GM23338 (cell line): ENCODE data around the gene S100A16. TPM values are rescaled to one million over a fixed set of nuclear protein-coding genes. Genes with fewer than 3 reads are reported as not detected.
A peak's percentile ranks its signal among the peaks of the same experiment; 100 is the strongest.

Experiments
- ATAC-seq: fragments of 200-7000 bp; cut with Tn5 transposase; 3 replicates; pipeline ENCODE4 v1.9.1; 2020
- DNase-seq: peaks from one replicate; pipeline ENCODE4 v3.0.0-alpha.2; 2015; ENCODE audit warnings: low spot score
- H2AFZ ChIP-seq: fragments of 200-600 bp; sonication (generic); 2 replicates; pipeline ENCODE4 v1.8.0; 2016; ENCODE audit warnings: antibody characterized with exemption, mild to moderate bottlenecking, moderate library complexity
- H3F3A ChIP-seq: fragments of 200-600 bp; sonication (generic); replicated peaks from 2 replicates; pipeline ENCODE4 v1.8.0; 2017; ENCODE audit warnings: antibody characterized with exemption, mixed run types, low read depth
- H3K27ac ChIP-seq: fragments of 200-600 bp; sonication (generic); 2 replicates; pipeline ENCODE4 v1.6.1; 2016; ENCODE audit warnings: low read depth
- H3K27me3 ChIP-seq: fragments of 200-600 bp; sonication (generic); 2 replicates; pipeline ENCODE4 v1.8.0; 2016; ENCODE audit warnings: mild to moderate bottlenecking, mixed run types, moderate library complexity; ENCODE audit not compliant: insufficient read depth
- H3K36me3 ChIP-seq: fragments of 200-600 bp; sonication (generic); 2 replicates; pipeline ENCODE4 v1.8.0; 2016; ENCODE audit warnings: mild to moderate bottlenecking; ENCODE audit not compliant: insufficient read depth
- H3K4me1 ChIP-seq: fragments of 200-600 bp; sonication (generic); 2 replicates; pipeline ENCODE4 v1.8.0; 2016; ENCODE audit warnings: mild to moderate bottlenecking, moderate library complexity; ENCODE audit not compliant: insufficient read depth
- H3K4me2 ChIP-seq: fragments of 200-600 bp; sonication (generic); 2 replicates; pipeline ENCODE4 v1.7.1; 2017; ENCODE audit warnings: mixed run types
- H3K4me3 ChIP-seq: fragments of 200-600 bp; sonication (generic); 2 replicates; pipeline ENCODE4 v1.6.1; 2016; ENCODE audit warnings: mixed run types
- H3K79me2 ChIP-seq: fragments of 200-600 bp; sonication (generic); replicated peaks from 2 replicates; pipeline ENCODE4 v1.8.0; 2017; ENCODE audit warnings: mild to moderate bottlenecking; ENCODE audit not compliant: insufficient read depth
- H3K9me2 ChIP-seq: fragments of 200-600 bp; sonication (generic); 2 replicates; pipeline ENCODE4 v1.8.0; 2017; ENCODE audit not compliant: insufficient read depth
- H4K20me1 ChIP-seq: fragments of 200-600 bp; sonication (generic); replicated peaks from 2 replicates; pipeline ENCODE4 v1.8.0; 2017; ENCODE audit warnings: mild to moderate bottlenecking; ENCODE audit not compliant: insufficient read depth
- H3K27ac Mint-ChIP-seq: 2 replicates; pipeline ENCODE4 v1.8.0; 2020; ENCODE audit warnings: inconsistent platforms, mild to moderate bottlenecking, moderate library complexity, mixed read lengths
- H3K27me3 Mint-ChIP-seq: 3 replicates; pipeline ENCODE4 v1.8.0; 2022; ENCODE audit warnings: low read depth, mild to moderate bottlenecking, moderate library complexity, mixed read lengths, inconsistent platforms; ENCODE audit not compliant: insufficient read depth, poor library complexity
- H3K36me3 Mint-ChIP-seq: 3 replicates; pipeline ENCODE4 v1.8.0; 2021; ENCODE audit warnings: low read depth, mild to moderate bottlenecking, inconsistent platforms, moderate library complexity, mixed read lengths
- H3K4me1 Mint-ChIP-seq: 3 replicates; pipeline ENCODE4 v1.8.0; 2020; ENCODE audit warnings: mild to moderate bottlenecking, inconsistent platforms, mixed read lengths
- H3K4me3 Mint-ChIP-seq: 3 replicates; pipeline ENCODE4 v1.8.0; 2021; ENCODE audit warnings: moderate library complexity, mild to moderate bottlenecking, inconsistent platforms, mixed read lengths
- H3K9me3 Mint-ChIP-seq: 3 replicates; pipeline ENCODE4 v1.8.0; 2020; ENCODE audit warnings: moderate library complexity, mild to moderate bottlenecking, inconsistent platforms, mixed read lengths
- CREB1 ChIP-seq: fragments of 250-450 bp; sonication (Bioruptor Pico); IDR thresholded peaks from 2 replicates; pipeline ENCODE4 v1.5.0; 2020; ENCODE audit warnings: low read depth, mild to moderate bottlenecking, moderate library complexity
- EZH2 ChIP-seq: fragments of 200-600 bp; sonication (generic); IDR thresholded peaks from one replicate; pipeline ENCODE4 v1.8.0; 2017; ENCODE audit warnings: antibody characterized with exemption, mild to moderate bottlenecking, low read depth; ENCODE audit not compliant: unreplicated experiment
- EZH2phosphoT487 ChIP-seq: fragments of 200-600 bp; sonication (generic); IDR thresholded peaks from one replicate; pipeline ENCODE4 v1.8.1; 2018; ENCODE audit warnings: antibody characterized with exemption; ENCODE audit not compliant: unreplicated experiment
- JUNB ChIP-seq: IDR thresholded peaks from one replicate; pipeline ENCODE4 v1.6.1; 2016; ENCODE audit warnings: antibody characterized with exemption; ENCODE audit not compliant: unreplicated experiment
- NANOG ChIP-seq: IDR thresholded peaks from 2 replicates; pipeline ENCODE4 v1.6.1; 2016; ENCODE audit warnings: antibody characterized with exemption, borderline replicate concordance
- POLR2AphosphoS5 ChIP-seq: IDR thresholded peaks from 2 replicates; pipeline ENCODE4 v1.6.1; 2016; ENCODE audit warnings: antibody characterized with exemption, low read depth
- STAT1 ChIP-seq: IDR thresholded peaks from one replicate; pipeline ENCODE4 v1.6.1; 2016; ENCODE audit warnings: antibody characterized with exemption; ENCODE audit not compliant: unreplicated experiment
- ZNF114 ChIP-seq: fragments of 250-450 bp; sonication (Bioruptor Pico); IDR thresholded peaks from 2 replicates; pipeline ENCODE4 v1.5.0; 2020; ENCODE audit warnings: mild to moderate bottlenecking, moderate library complexity
- ZNF331 ChIP-seq: fragments of 250-450 bp; sonication (Bioruptor Pico); IDR thresholded peaks from 2 replicates; pipeline ENCODE4 v1.5.0; 2020; ENCODE audit warnings: low read depth, mild to moderate bottlenecking, moderate library complexity
- polyA plus RNA-seq: library from polyadenylated mRNA; unstranded; fragments of >200 nt; fragmentation: Nextera tagmentation; extraction: Ambion mirVana; gene quantifications from 2 replicates; pipeline ENCODE4 v1.2.1, GENCODE V29; 2016
- total RNA-seq: library from RNA; depleted of rRNA; stranded (reverse); fragments of >200 nt; shearing (Covaris generic); gene quantifications from 2 replicates; pipeline ENCODE4 v1.2.3, GENCODE V29; 2014
- TF ChIP-seq, protein P1 (sequence below): IDR thresholded peaks from 2 replicates; pipeline ENCODE4 v1.6.1; 2016; ENCODE audit warnings: antibody characterized with exemption
- TF ChIP-seq, protein P2 (sequence below): fragments of 250-450 bp; sonication (Bioruptor Pico); IDR thresholded peaks from 2 replicates; pipeline ENCODE4 v1.5.0; 2020; ENCODE audit warnings: mild to moderate bottlenecking, moderate library complexity
- TF ChIP-seq, protein P3 (sequence below), 2 experiments: fragments of 200-600 bp in 1 of 2; sonication (generic) in 1 of 2; conservative IDR thresholded peaks; 2 replicates each; pipeline versions ENCODE4 v1.5.1 to v1.6.1; 2016 to 2017; ENCODE audit warnings: antibody characterized with exemption in 2 of 2, low read depth in 2 of 2, mild to moderate bottlenecking in 2 of 2, moderate library complexity in 1 of 2

Gene S100A16
- total and polyA plus RNA-seq, 2 experiments from 2014 or later = 13.0 to 20.4 TPM

DNA sequence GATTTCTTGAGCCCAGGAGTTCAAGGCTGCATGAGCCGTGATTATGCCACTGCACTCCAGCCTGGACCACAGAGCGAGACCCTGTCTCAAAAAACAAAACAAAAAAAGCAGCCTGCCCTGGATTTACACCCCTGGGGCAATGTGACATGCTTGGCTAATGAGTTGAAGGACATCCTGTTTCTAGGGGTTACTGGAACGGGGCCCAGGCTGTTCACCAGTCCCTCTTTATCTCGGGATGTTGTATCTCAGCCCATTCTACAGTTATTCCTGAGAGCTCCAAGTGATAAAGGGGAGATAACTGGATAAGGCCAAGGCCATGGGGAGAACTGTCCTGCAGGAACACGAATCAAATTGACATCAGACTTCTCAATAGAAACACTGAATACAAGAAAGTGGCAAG, 25.6 kb downstream of the S100A16 start (continued):
- TF ChIP-seq, protein P1, sequence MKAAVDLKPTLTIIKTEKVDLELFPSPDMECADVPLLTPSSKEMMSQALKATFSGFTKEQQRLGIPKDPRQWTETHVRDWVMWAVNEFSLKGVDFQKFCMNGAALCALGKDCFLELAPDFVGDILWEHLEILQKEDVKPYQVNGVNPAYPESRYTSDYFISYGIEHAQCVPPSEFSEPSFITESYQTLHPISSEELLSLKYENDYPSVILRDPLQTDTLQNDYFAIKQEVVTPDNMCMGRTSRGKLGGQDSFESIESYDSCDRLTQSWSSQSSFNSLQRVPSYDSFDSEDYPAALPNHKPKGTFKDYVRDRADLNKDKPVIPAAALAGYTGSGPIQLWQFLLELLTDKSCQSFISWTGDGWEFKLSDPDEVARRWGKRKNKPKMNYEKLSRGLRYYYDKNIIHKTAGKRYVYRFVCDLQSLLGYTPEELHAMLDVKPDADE = no peak
- TF ChIP-seq STAT1 = no peak
- TF ChIP-seq ZNF114 (CRISPR knock-in tag) = no peak

DNA sequence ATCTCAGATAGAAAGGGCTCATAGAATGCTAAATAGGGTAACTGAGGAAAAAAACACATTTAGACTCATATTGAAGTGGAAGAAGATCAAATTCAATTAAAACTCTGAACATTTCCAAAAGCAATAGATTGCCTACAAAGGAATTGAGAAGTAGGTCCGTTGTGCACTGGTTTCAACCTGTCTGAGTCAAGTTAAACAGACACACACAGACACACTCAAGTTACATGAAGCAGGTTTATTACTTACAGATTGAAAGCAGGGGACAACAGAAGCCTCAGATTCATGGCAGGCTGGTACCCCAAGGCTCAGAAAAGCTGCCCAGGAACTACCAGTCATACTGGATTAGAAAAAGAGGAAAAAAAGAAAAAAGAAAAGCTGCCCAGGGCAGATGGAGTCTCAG, 26.6 kb downstream of the S100A16 start:
- DNase-seq (no peak), ATAC-seq (no peak)
- Mint-ChIP-seq H3K4me1 (peaks cover 8% of the 10 kb centered on the region; the same call in 2 of the 3 replicates), H3K9me3 (no peaks in the 10 kb centered on the region), H3K36me3 (no peaks in the 10 kb centered on the region), H3K27ac (no peak overlapping the region), H3K4me3 (no peak overlapping the region), H3K27me3 (peaks cover 9% of the 10 kb centered on the region)
- H3K27ac ChIP-seq = no peak overlapping the region
- H3K36me3 ChIP-seq = no peaks in the 10 kb centered on the region
- no peaks in the 10 kb centered on the region for H3K9me2 ChIP-seq
- 0 out of 2 replicates have a peak overlapping the region, but pooled peaks have one; percentile 32 for H2AFZ ChIP-seq
- peaks cover 6% of the 10 kb centered on the region; the same call in 1 of the 2 replicates for H3K4me1 ChIP-seq
- no peaks in the 10 kb centered on the region for H3K27me3 ChIP-seq
- no peaks in the 10 kb centered on the region for H3F3A ChIP-seq
- no peak overlapping the region for H3K4me2 ChIP-seq
- TF ChIP-seq, protein P2, sequence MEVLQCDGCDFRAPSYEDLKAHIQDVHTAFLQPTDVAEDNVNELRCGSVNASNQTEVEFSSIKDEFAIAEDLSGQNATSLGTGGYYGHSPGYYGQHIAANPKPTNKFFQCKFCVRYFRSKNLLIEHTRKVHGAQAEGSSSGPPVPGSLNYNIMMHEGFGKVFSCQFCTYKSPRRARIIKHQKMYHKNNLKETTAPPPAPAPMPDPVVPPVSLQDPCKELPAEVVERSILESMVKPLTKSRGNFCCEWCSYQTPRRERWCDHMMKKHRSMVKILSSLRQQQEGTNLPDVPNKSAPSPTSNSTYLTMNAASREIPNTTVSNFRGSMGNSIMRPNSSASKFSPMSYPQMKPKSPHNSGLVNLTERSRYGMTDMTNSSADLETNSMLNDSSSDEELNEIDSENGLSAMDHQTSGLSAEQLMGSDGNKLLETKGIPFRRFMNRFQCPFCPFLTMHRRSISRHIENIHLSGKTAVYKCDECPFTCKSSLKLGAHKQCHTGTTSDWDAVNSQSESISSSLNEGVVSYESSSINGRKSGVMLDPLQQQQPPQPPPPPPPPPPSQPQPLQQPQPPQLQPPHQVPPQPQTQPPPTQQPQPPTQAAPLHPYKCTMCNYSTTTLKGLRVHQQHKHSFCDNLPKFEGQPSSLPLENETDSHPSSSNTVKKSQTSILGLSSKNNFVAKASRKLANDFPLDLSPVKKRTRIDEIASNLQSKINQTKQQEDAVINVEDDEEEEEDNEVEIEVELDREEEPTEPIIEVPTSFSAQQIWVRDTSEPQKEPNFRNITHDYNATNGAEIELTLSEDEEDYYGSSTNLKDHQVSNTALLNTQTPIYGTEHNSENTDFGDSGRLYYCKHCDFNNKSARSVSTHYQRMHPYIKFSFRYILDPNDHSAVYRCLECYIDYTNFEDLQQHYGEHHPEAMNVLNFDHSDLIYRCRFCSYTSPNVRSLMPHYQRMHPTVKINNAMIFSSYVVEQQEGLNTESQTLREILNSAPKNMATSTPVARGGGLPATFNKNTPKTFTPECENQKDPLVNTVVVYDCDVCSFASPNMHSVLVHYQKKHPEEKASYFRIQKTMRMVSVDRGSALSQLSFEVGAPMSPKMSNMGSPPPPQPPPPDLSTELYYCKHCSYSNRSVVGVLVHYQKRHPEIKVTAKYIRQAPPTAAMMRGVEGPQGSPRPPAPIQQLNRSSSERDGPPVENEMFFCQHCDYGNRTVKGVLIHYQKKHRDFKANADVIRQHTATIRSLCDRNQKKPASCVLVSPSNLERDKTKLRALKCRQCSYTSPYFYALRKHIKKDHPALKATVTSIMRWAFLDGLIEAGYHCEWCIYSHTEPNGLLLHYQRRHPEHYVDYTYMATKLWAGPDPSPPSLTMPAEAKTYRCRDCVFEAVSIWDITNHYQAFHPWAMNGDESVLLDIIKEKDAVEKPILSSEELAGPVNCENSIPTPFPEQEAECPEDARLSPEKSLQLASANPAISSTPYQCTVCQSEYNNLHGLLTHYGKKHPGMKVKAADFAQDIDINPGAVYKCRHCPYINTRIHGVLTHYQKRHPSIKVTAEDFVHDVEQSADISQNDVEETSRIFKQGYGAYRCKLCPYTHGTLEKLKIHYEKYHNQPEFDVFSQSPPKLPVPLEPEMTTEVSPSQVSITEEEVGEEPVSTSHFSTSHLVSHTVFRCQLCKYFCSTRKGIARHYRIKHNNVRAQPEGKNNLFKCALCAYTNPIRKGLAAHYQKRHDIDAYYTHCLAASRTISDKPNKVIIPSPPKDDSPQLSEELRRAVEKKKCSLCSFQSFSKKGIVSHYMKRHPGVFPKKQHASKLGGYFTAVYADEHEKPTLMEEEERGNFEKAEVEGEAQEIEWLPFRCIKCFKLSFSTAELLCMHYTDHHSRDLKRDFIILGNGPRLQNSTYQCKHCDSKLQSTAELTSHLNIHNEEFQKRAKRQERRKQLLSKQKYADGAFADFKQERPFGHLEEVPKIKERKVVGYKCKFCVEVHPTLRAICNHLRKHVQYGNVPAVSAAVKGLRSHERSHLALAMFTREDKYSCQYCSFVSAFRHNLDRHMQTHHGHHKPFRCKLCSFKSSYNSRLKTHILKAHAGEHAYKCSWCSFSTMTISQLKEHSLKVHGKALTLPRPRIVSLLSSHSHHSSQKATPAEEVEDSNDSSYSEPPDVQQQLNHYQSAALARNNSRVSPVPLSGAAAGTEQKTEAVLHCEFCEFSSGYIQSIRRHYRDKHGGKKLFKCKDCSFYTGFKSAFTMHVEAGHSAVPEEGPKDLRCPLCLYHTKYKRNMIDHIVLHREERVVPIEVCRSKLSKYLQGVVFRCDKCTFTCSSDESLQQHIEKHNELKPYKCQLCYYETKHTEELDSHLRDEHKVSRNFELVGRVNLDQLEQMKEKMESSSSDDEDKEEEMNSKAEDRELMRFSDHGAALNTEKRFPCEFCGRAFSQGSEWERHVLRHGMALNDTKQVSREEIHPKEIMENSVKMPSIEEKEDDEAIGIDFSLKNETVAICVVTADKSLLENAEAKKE (CRISPR knock-in tag) = no peak
- TF ChIP-seq POLR2AphosphoS5 = no peak
- TF ChIP-seq EZH2phosphoT487 = no peak
- TF ChIP-seq ZNF114 (CRISPR knock-in tag) = no peak
- no peak for TF ChIP-seq NANOG
- TF ChIP-seq, protein P1 = no peak
- no peak for TF ChIP-seq CREB1
- TF ChIP-seq JUNB = no peak
- TF ChIP-seq, protein P3, sequence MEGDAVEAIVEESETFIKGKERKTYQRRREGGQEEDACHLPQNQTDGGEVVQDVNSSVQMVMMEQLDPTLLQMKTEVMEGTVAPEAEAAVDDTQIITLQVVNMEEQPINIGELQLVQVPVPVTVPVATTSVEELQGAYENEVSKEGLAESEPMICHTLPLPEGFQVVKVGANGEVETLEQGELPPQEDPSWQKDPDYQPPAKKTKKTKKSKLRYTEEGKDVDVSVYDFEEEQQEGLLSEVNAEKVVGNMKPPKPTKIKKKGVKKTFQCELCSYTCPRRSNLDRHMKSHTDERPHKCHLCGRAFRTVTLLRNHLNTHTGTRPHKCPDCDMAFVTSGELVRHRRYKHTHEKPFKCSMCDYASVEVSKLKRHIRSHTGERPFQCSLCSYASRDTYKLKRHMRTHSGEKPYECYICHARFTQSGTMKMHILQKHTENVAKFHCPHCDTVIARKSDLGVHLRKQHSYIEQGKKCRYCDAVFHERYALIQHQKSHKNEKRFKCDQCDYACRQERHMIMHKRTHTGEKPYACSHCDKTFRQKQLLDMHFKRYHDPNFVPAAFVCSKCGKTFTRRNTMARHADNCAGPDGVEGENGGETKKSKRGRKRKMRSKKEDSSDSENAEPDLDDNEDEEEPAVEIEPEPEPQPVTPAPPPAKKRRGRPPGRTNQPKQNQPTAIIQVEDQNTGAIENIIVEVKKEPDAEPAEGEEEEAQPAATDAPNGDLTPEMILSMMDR (conservative IDR thresholded peaks at IDR 0.05; ENCODE audit: low read depth in 2 of 2) = no peak
- TF ChIP-seq EZH2 = no peak
- TF ChIP-seq ZNF331 (CRISPR knock-in tag) = no peak
- no peak for TF ChIP-seq STAT1
- no peak overlapping the region for H3K4me3 ChIP-seq
- H4K20me1 ChIP-seq = no peaks in the 10 kb centered on the region
- no peaks in the 10 kb centered on the region for H3K79me2 ChIP-seq
